Activated CD4-positive, alpha-beta memory T cell treated with anti-CD3 and anti-CD28 coated beads for 36 hours (primary cell): Measurements from ENCODE around the gene SH3RF3. TPM values are rescaled to one million over a fixed set of nuclear protein-coding genes. Genes with fewer than 3 reads are reported as not detected.

Experiments
- CTCF ChIA-PET: fragments of 350-600 bp; sonication (Branson Sonifier 250); formaldehyde crosslinking; loops from one replicate; lab custom pipeline; 2021; ENCODE audit warnings: antibody characterized with exemption, inconsistent platforms; lab: Charles Lee
- POLR2A ChIA-PET: fragments of 350-600 bp; sonication (Branson Sonifier 250); formaldehyde crosslinking; loops from one replicate; lab custom pipeline; 2021; ENCODE audit warnings: antibody characterized with exemption; lab: Charles Lee
- DNase-seq: peaks from one replicate; pipeline ENCODE4 v3.0.0-alpha.2; 2020
- H3K27ac Mint-ChIP-seq: one replicate; pipeline ENCODE4 v1.8.0; 2021; ENCODE audit warnings: mixed read lengths
- H3K27me3 Mint-ChIP-seq: one replicate; pipeline ENCODE4 v1.8.0; 2021; ENCODE audit warnings: mixed read lengths
- H3K36me3 Mint-ChIP-seq: one replicate; pipeline ENCODE4 v1.8.0; 2021; ENCODE audit warnings: mixed read lengths
- H3K4me1 Mint-ChIP-seq: one replicate; pipeline ENCODE4 v1.8.0; 2021; ENCODE audit warnings: low read depth, mixed read lengths
- H3K4me3 Mint-ChIP-seq: one replicate; pipeline ENCODE4 v1.8.0; 2021; ENCODE audit warnings: mild to moderate bottlenecking, mixed read lengths
- H3K9me3 Mint-ChIP-seq: one replicate; pipeline ENCODE4 v1.8.0; 2021; ENCODE audit warnings: mixed read lengths
- intact Hi-C: fragments of 100-400 bp; cut with micrococcal nuclease; formaldehyde crosslinking; loops from one replicate; pipeline ENCODE4 v1.15.1; 2023
- total RNA-seq, 2 experiments: library from RNA; stranded (reverse); gene quantifications; one replicate each; pipeline ENCODE4 v1.2.3, GENCODE V29; 2021

Gene SH3RF3
- total RNA-seq, 2 experiments from 2014 or later = 0.33 to 0.34 TPM

DNA sequence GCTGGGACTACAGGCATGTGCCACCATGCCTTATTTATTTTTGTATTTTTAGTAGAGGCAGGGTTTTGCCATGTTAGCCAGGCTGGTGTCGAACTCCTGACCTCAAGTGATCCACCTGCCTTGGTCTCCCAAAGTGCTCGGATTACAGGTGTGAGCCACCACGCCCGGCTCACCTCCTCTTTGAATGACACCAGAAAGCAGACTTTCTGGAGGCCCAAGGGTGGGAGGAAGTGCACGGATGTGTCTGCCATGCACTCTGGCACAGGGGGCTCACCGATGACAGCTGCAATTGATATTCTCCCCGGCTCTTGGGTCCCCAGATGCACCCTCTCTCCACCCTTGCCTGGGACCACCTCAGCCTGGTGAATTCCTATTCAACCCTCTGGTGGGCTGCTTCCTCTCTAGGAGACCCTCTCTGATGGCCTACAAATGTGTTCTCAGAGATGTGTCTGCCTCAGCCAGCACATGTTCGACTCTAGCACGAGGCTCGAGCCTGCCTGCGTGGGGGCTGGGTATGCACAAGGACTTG, 397.5 kb downstream of the SH3RF3 start:
- POLR2A ChIA-PET = no interaction called here
- no peak for DNase-seq
- CTCF ChIA-PET = no interaction called here
- peaks cover 10% of the 10 kb centered on the region for H3K27me3 Mint-ChIP-seq
- H3K4me1 Mint-ChIP-seq = no peaks in the 10 kb centered on the region
- intact Hi-C loops = no loop called here
- no peak overlapping the region for H3K27ac Mint-ChIP-seq
- no peaks in the 10 kb centered on the region for H3K9me3 Mint-ChIP-seq
- H3K4me3 Mint-ChIP-seq = no peak overlapping the region
- H3K36me3 Mint-ChIP-seq = no peaks in the 10 kb centered on the region

DNA sequence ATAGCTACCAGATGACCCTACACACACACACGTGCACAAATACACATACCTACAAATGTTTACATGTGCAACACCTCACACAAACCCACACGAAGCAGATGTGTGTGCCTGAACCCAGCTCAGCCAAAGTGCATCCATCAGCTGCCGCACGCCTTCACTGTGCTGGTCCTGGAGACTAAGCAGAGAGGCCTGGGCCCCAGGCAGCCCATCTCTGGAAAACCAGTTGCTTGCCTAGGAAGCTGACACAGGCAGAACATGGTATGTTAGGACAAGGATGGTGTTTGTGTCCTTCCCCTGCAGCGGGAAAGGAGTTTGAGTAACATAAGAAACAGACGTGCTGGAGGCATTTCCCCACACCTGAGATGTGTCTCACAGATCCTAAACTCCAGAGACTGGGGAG, 398.1 kb downstream of the SH3RF3 start:
- Mint-ChIP-seq H3K36me3 (no peaks in the 10 kb centered on the region), H3K27me3 (peaks cover 10% of the 10 kb centered on the region), H3K4me3 (no peak overlapping the region), H3K9me3 (no peaks in the 10 kb centered on the region), H3K27ac (no peak overlapping the region), H3K4me1 (no peaks in the 10 kb centered on the region)
- intact Hi-C loops = no loop called here
- POLR2A ChIA-PET = no interaction called here
- CTCF ChIA-PET = no interaction called here
- no peak for DNase-seq

DNA sequence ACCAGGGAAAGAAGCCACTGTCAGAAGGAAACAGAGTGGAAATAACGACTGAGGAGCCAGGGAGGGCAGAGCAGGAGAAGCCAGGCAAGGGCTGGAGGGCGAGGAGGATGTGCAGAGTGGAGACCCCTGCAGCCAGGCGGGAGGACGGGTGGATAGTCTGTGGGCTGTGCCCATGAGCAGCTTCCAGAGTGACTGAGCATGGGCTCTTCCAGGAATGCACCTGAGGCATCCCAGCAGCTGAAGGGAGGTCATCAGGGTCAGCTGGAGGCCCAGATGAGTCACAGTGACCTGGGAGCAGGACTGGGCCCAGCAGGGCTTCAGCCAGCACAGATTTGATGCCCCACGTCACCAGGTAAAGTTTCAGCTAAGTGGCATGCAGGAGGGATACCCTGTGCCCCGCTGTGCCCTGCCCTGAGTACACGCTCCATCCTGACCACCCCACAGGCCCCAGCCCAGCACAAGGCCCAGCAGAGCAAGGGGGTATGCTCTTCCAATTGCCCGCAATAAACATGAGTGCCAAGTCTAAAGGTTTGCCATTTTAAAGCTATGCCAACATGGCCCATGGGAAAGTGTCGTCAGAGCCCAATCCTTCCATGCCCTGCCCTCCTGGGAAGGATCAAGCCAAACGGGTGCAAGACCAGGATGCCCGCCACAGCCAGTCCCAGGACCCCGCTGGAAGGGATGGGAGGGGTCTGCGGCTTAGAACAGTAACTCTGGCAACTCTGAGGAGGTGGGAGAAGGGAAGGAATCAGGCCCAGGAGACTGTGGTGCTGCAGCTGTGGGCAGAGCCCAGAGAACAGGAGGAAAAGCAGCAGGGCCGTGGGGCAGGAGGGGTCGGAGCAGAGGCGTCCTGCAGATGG, 399.1 kb downstream of the SH3RF3 start:
- H3K36me3 Mint-ChIP-seq = no peaks in the 10 kb centered on the region
- intact Hi-C loops = no loop called here
- POLR2A ChIA-PET = no interaction called here

DNA sequence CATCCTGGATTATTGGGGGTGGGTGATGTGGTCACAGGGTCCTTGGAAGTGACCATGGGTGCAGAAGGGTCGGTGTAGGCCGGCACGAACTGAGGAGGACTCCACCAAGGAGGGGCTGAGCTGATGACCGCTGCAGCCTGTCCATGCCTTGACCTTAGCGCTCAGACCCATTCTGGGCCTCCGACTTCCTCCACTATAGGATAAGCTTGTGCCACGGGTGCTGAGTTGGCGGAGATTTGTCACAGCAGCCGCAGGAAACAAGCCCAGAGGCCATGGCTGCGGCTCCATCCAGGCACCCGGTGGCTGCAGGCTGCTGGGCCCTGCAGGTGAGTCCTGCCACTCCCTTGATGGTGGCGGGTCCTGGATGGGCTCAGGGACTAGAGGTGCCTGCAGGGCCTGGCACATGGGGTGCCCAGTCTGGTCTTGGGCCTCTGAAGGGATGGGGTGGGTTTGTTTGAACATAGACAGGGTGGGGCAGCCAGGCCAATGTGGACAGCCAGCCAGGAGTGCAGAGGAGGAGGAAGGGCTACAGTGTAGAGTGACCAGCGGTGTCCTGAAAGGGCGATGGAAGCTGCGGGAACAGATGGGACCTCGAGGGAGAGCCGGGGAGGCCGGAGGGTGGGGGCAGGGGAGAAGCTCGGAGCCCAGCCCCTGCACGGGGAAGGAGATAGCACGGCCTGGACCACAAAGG, 400.0 kb downstream of the SH3RF3 start:
- no peaks in the 10 kb centered on the region for H3K36me3 Mint-ChIP-seq
- no peaks in the 10 kb centered on the region for H3K9me3 Mint-ChIP-seq
- POLR2A ChIA-PET = no interaction called here
- H3K27me3 Mint-ChIP-seq = peaks cover 12% of the 10 kb centered on the region
- H3K4me3 Mint-ChIP-seq = no peak overlapping the region
- no peak for DNase-seq
- H3K27ac Mint-ChIP-seq = no peak overlapping the region
- intact Hi-C loops = no loop called here
- CTCF ChIA-PET = no interaction called here
- H3K4me1 Mint-ChIP-seq = no peaks in the 10 kb centered on the region

More for the DNA sequence above, 399.1 kb downstream of the SH3RF3 start:
- CTCF ChIA-PET = no interaction called here
- H3K4me1 Mint-ChIP-seq = no peaks in the 10 kb centered on the region
- H3K27me3 Mint-ChIP-seq = peaks cover 12% of the 10 kb centered on the region
- no peak overlapping the region for H3K27ac Mint-ChIP-seq
- no peaks in the 10 kb centered on the region for H3K9me3 Mint-ChIP-seq
- H3K4me3 Mint-ChIP-seq = no peak overlapping the region
- no peak for DNase-seq

- intact Hi-C loops = no loop called here
- Mint-ChIP-seq H3K4me1 (no peaks in the 10 kb centered on the region), H3K27ac (no peak overlapping the region), H3K36me3 (no peaks in the 10 kb centered on the region), H3K9me3 (no peaks in the 10 kb centered on the region), H3K4me3 (no peak overlapping the region), H3K27me3 (peaks cover 12% of the 10 kb centered on the region)
- ChIA-PET CTCF (no interaction called here), POLR2A (no interaction called here)
- DNase-seq = no peak
Observed at GRCh38 chr2:109529532-109530449, 400.8 kb downstream of the SH3RF3 start.

- DNase-seq = no peak
- peaks cover 16% of the 10 kb centered on the region for H3K27me3 Mint-ChIP-seq
- H3K36me3 Mint-ChIP-seq = no peaks in the 10 kb centered on the region
- POLR2A ChIA-PET = no interaction called here
- CTCF ChIA-PET = interaction anchor here (0.7 kb wide), 1 partner anchor 15 kb away, joined by 3 read pairs; no protein-coding TSS in a partner anchor
- H3K9me3 Mint-ChIP-seq = no peaks in the 10 kb centered on the region
- H3K27ac Mint-ChIP-seq = no peak overlapping the region
- H3K4me1 Mint-ChIP-seq = no peaks in the 10 kb centered on the region
- intact Hi-C loops = no loop called here
- no peak overlapping the region for H3K4me3 Mint-ChIP-seq
Observed at GRCh38 chr2:109530712-109531111, 401.7 kb downstream of the SH3RF3 start.

GRCh38 chr2:109531221-109531620, 402.2 kb downstream of the SH3RF3 start:
- no peak overlapping the region for H3K27ac Mint-ChIP-seq
- no peak overlapping the region for H3K4me3 Mint-ChIP-seq
- H3K9me3 Mint-ChIP-seq = no peaks in the 10 kb centered on the region
- H3K36me3 Mint-ChIP-seq = no peaks in the 10 kb centered on the region
- peaks cover 16% of the 10 kb centered on the region for H3K27me3 Mint-ChIP-seq
- ChIA-PET POLR2A (no interaction called here), CTCF (interaction anchor here (0.7 kb wide), 1 partner anchor 15 kb away, joined by 3 read pairs; no protein-coding TSS in a partner anchor)
- no peaks in the 10 kb centered on the region for H3K4me1 Mint-ChIP-seq
- intact Hi-C loops = no loop called here
- DNase-seq = no peak

DNA sequence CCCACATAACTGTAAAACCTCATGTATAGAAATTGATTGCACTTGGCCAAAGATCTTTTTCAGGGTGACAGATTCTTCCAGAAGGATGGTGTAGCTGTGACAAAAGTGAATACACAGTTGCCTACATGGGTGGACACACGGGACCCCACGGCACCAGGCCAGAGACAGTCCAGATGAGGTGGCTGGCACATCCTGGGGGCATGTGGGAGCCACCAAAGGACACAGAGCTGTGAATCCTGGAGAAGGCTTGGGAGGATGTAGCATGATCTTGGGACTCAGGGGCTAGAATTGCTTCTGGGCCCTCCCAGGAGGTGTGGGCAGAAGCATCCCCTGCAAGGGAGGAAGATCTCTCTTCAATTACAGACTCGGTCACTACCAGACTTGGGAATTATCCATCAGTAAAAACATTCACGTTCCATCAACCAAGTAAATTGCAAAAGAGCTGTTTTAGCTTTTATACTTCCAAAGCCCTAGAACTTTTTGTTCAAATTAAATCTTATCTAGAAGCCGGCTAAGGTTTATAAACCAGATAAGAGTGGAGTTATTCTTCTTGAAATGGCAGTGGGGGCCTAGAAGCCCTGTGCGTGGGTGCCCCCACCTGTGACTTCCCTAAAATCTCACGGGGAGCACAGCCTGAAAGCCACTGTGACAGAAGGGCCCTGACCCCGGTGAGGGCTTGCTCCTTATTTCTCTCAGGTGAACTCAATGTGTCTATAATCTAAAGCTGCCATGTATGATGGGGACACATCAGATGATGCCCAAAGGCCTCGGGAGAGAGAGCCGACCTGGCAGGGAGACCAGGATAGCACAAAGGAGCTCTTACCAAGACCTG, 403.1 kb downstream of the SH3RF3 start:
- POLR2A ChIA-PET = no interaction called here
- intact Hi-C loops = no loop called here
- Mint-ChIP-seq H3K9me3 (no peaks in the 10 kb centered on the region), H3K27ac (no peak overlapping the region), H3K36me3 (no peaks in the 10 kb centered on the region), H3K4me1 (no peaks in the 10 kb centered on the region), H3K4me3 (no peak overlapping the region), H3K27me3 (peaks cover 18% of the 10 kb centered on the region)
- CTCF ChIA-PET = interaction anchor here (1.3 kb wide), 1 partner anchor 14 kb away, joined by 6 read pairs; no protein-coding TSS in a partner anchor
- no peak for DNase-seq

- no peak for DNase-seq
- intact Hi-C loops = no loop called here
Observed at GRCh38 chr2:109532728-109533076, 403.7 kb downstream of the SH3RF3 start.

DNA sequence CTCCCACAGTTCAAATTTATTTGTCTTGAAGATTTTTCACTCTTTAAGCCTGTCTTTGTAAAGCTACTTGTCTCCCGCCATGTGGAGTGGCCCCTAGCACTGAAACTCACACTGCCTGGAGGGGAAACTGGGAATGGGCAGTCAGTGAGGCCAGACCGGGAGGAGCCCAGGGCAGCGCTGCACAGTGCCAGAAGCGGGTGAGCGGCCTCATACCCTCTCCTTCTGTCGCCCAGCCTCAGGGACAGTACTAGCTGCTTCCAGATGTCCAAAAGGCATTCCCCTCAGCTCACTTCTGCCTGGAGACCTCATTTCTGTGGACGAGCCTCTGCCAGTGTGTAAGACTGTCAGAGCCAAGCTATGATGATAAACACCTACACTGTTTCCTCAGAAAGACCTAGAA, 404.8 kb downstream of the SH3RF3 start:
- POLR2A ChIA-PET = no interaction called here
- Mint-ChIP-seq H3K36me3 (no peaks in the 10 kb centered on the region), H3K4me3 (no peak overlapping the region), H3K27ac (no peak overlapping the region), H3K4me1 (no peaks in the 10 kb centered on the region), H3K27me3 (peaks cover 12% of the 10 kb centered on the region), H3K9me3 (no peaks in the 10 kb centered on the region)
- intact Hi-C loops = no loop called here
- DNase-seq = no peak
- CTCF ChIA-PET = interaction anchor here (0.9 to 1.5 kb wide), 2 partner anchors 9 to 202 kb away, joined by 3 to 4 read pairs; no protein-coding TSS in a partner anchor

More at GRCh38 chr2:109532728-109533076, 403.7 kb downstream of the SH3RF3 start:
- ChIA-PET POLR2A (no interaction called here), CTCF (interaction anchor here (1.3 to 1.5 kb wide), 2 partner anchors 10 to 13 kb away, joined by 4 to 6 read pairs; no protein-coding TSS in a partner anchor)
- Mint-ChIP-seq H3K27me3 (peaks cover 18% of the 10 kb centered on the region), H3K4me1 (no peaks in the 10 kb centered on the region), H3K27ac (no peak overlapping the region), H3K36me3 (no peaks in the 10 kb centered on the region), H3K4me3 (no peak overlapping the region), H3K9me3 (no peaks in the 10 kb centered on the region)
